ENCODE measurements around the gene ECE1. TPM values are rescaled to one million over a fixed set of nuclear protein-coding genes. Genes with fewer than 3 reads are reported as not detected.
"Not testable (repeated sequence)": the region's sequence is repeated elsewhere in the genome, so short reads cannot be mapped to it uniquely, and the experiment has no call there.

ECE1 gene
- total RNA-seq, 1 donor from 2014 or later, result 131 TPM

- DNase-seq (ENCODE audit: low spot score), result no peak
Observed at GRCh38 chr1:21185221-21185731, 105.0 kb downstream of the ECE1 start.

- no peak for DNase-seq (ENCODE audit: low spot score)
Observed at GRCh38 chr1:21184276-21184675, 106.0 kb downstream of the ECE1 start.

- no peak for DNase-seq (ENCODE audit: low spot score)
Observed at GRCh38 chr1:21182181-21182731, 108.0 kb downstream of the ECE1 start.

GRCh38 chr1:21178271-21178670 is 112.0 kb downstream of the ECE1 start:
- not testable (repeated sequence) for DNase-seq (ENCODE audit: low spot score)

- peak; percentile 99 for DNase-seq (ENCODE audit: low spot score)
Observed at GRCh38 chr1:21176586-21177555, 113.4 kb downstream of the ECE1 start, which contains the start of gene EIF4G3. TSS of gene EIF4G3 (minus strand) at chr1:21176897. CDS start at chr1:21002742, 174,155 bp downstream.

GRCh38 chr1:21175670-21176581 is 114.3 kb downstream of the ECE1 start:
- peak; percentile 50 for DNase-seq (ENCODE audit: low spot score)

GRCh38 chr1:21175324-21175669 is 115.0 kb downstream of the ECE1 start:
- DNase-seq (ENCODE audit: low spot score), result peak; percentile 53

- DNase-seq (ENCODE audit: low spot score), result no peak
Observed at GRCh38 chr1:21174654-21175323, 115.5 kb downstream of the ECE1 start.

- DNase-seq (ENCODE audit: low spot score), result no peak
Observed at GRCh38 chr1:21174230-21174629, 116.0 kb downstream of the ECE1 start.

GRCh38 chr1:21173096-21173495 is 117.2 kb downstream of the ECE1 start:
- DNase-seq (ENCODE audit: low spot score), result not testable (repeated sequence)

GRCh38 chr1:21170837-21171236 is 119.4 kb downstream of the ECE1 start:
- DNase-seq (ENCODE audit: low spot score), result not testable (repeated sequence)

GRCh38 chr1:21168444-21168843 is 121.8 kb downstream of the ECE1 start:
- DNase-seq (ENCODE audit: low spot score), result no peak

Other genes starting within 250 kb of the ECE1 start
- 93.9 TPM for gene EIF4G3, start 113.6 kb downstream of the ECE1 start, total RNA-seq
- 21.5 TPM for gene NBPF3, start 149.7 kb upstream of the ECE1 start, total RNA-seq
- 12.9 TPM for gene ALPL, start 219.0 kb upstream of the ECE1 start, total RNA-seq